WTC11 (cell line): ENCODE data around the gene PATL2.

Experiments
- TF ChIP-seq, protein P1 (sequence below): sonication (generic); formaldehyde crosslinking; IDR thresholded peaks from 2 replicates; pipeline ENCODE4 v1.8.0; 2022; ENCODE audit warnings: mild to moderate bottlenecking, missing genetic modification reagents
- TF ChIP-seq, protein P2 (sequence below): sonication (generic); formaldehyde crosslinking; IDR thresholded peaks from 2 replicates; pipeline ENCODE4 v1.8.1; 2023; ENCODE audit warnings: mild to moderate bottlenecking, missing genetic modification reagents, borderline replicate concordance
- TF ChIP-seq, protein P3 (sequence below): fragments of 250-450 bp; sonication (Bioruptor Pico); conservative IDR thresholded peaks from 2 replicates; pipeline ENCODE4 v1.9.0; 2021; ENCODE audit warnings: mild to moderate bottlenecking
- TF ChIP-seq, protein P4 (sequence below): fragments of 200-600 bp; IDR thresholded peaks from 2 replicates; pipeline ENCODE4 v1.8.0; 2022; ENCODE audit warnings: antibody characterized with exemption

- TF ChIP-seq, protein P1, sequence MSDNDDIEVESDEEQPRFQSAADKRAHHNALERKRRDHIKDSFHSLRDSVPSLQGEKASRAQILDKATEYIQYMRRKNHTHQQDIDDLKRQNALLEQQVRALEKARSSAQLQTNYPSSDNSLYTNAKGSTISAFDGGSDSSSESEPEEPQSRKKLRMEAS (CRISPR knock-in tag) = no peak
- TF ChIP-seq, protein P2, sequence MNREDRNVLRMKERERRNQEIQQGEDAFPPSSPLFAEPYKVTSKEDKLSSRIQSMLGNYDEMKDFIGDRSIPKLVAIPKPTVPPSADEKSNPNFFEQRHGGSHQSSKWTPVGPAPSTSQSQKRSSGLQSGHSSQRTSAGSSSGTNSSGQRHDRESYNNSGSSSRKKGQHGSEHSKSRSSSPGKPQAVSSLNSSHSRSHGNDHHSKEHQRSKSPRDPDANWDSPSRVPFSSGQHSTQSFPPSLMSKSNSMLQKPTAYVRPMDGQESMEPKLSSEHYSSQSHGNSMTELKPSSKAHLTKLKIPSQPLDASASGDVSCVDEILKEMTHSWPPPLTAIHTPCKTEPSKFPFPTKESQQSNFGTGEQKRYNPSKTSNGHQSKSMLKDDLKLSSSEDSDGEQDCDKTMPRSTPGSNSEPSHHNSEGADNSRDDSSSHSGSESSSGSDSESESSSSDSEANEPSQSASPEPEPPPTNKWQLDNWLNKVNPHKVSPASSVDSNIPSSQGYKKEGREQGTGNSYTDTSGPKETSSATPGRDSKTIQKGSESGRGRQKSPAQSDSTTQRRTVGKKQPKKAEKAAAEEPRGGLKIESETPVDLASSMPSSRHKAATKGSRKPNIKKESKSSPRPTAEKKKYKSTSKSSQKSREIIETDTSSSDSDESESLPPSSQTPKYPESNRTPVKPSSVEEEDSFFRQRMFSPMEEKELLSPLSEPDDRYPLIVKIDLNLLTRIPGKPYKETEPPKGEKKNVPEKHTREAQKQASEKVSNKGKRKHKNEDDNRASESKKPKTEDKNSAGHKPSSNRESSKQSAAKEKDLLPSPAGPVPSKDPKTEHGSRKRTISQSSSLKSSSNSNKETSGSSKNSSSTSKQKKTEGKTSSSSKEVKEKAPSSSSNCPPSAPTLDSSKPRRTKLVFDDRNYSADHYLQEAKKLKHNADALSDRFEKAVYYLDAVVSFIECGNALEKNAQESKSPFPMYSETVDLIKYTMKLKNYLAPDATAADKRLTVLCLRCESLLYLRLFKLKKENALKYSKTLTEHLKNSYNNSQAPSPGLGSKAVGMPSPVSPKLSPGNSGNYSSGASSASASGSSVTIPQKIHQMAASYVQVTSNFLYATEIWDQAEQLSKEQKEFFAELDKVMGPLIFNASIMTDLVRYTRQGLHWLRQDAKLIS (CRISPR knock-in tag) = no peak
- TF ChIP-seq, protein P3, sequence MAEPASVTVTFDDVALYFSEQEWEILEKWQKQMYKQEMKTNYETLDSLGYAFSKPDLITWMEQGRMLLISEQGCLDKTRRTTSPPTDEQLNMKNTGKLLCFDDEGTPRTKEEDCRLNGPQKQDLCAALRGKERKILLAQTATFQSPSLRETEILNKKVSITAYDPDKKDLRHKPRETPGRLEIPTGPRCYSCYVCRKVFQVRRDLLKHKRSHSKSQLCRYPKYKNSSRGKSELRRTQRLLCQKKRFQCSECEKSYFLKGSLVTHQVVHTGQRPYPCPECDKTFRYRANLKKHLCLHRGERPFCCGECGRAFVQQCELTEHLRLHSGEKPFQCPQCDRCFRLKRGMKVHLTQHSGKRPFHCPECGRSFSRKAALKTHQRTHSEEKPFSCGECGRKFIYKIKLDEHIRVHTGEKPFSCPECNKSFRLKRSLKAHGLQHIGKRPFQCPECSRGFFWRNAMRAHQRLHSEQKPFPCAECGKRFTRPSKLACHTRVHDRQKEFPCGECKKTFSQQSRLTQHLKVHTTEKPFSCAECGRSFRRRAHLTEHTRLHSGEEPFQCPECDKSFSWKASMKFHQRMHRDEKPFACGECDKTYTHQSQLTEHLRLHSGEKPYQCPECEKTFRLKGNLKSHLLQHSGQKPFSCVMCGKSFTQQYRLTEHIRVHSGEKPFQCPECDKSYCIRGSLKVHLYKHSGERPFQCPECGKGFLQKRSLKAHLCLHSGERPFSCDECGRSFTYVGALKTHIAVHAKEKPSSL = no peak
- TF ChIP-seq, protein P4, sequence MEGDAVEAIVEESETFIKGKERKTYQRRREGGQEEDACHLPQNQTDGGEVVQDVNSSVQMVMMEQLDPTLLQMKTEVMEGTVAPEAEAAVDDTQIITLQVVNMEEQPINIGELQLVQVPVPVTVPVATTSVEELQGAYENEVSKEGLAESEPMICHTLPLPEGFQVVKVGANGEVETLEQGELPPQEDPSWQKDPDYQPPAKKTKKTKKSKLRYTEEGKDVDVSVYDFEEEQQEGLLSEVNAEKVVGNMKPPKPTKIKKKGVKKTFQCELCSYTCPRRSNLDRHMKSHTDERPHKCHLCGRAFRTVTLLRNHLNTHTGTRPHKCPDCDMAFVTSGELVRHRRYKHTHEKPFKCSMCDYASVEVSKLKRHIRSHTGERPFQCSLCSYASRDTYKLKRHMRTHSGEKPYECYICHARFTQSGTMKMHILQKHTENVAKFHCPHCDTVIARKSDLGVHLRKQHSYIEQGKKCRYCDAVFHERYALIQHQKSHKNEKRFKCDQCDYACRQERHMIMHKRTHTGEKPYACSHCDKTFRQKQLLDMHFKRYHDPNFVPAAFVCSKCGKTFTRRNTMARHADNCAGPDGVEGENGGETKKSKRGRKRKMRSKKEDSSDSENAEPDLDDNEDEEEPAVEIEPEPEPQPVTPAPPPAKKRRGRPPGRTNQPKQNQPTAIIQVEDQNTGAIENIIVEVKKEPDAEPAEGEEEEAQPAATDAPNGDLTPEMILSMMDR = no peak
Observed at GRCh38 chr15:44656298-44656697, 54.8 kb downstream of the PATL2 start.
